CD4-positive, alpha-beta T cell treated with Interleukin-10 for 1 hour (primary cell): ENCODE measurements around the gene GPR108.

Experiments used
- DNase-seq: peaks from one replicate; pipeline ENCODE4 v3.0.0-alpha.2; 2020

The GPR108 gene

GRCh38 chr19:6700586-6701316 is 36.6 kb downstream of the GPR108 start:
- DNase-seq: no peak

- no peak for DNase-seq
Observed at GRCh38 chr19:6699935-6700334, 37.4 kb downstream of the GPR108 start.

- no peak for DNase-seq
Observed at GRCh38 chr19:6697291-6697690, 40.1 kb downstream of the GPR108 start.

GRCh38 chr19:6696239-6696820 is 41.0 kb downstream of the GPR108 start:
- DNase-seq: no peak

- DNase-seq: no peak
Observed at GRCh38 chr19:6694147-6694815, 43.1 kb downstream of the GPR108 start.

GRCh38 chr19:6693681-6694080 is 43.7 kb downstream of the GPR108 start:
- no peak for DNase-seq

- no peak for DNase-seq
Observed at GRCh38 chr19:6693056-6693471, 44.3 kb downstream of the GPR108 start.

GRCh38 chr19:6692027-6692426 is 45.4 kb downstream of the GPR108 start:
- DNase-seq: no peak

GRCh38 chr19:6691342-6691741 is 46.0 kb downstream of the GPR108 start:
- no peak for DNase-seq

GRCh38 chr19:6690160-6690885 is 47.1 kb downstream of the GPR108 start:
- no peak for DNase-seq

GRCh38 chr19:6687114-6687513 is 50.3 kb downstream of the GPR108 start:
- no peak for DNase-seq

GRCh38 chr19:6686628-6686975 is 50.8 kb downstream of the GPR108 start:
- no peak for DNase-seq

GRCh38 chr19:6685962-6686627 is 51.3 kb downstream of the GPR108 start:
- DNase-seq: no peak

- DNase-seq: no peak
Observed at GRCh38 chr19:6685482-6685881, 51.9 kb downstream of the GPR108 start.

- no peak for DNase-seq
Observed at GRCh38 chr19:6683971-6684370, 53.4 kb downstream of the GPR108 start.

GRCh38 chr19:6682607-6683128 is 54.7 kb downstream of the GPR108 start:
- no peak for DNase-seq

- no peak for DNase-seq
Observed at GRCh38 chr19:6680141-6680540, 57.2 kb downstream of the GPR108 start.
